HepG2 (cell line): Measurements from ENCODE around the gene SLC12A3. TPM values are rescaled to one million over a fixed set of nuclear protein-coding genes. Genes with fewer than 3 reads are reported as not detected.

ENCODE experiments used
- ATAC-seq: fragments of 200-7000 bp; cut with Tn5 transposase; 3 replicates; pipeline ENCODE4 v1.9.1; 2020; ENCODE audit warnings: mild to moderate bottlenecking, moderate library complexity
- BruUV-seq: library from RNA; stranded (reverse); fragments of 400-500 nt; replicated peaks from 2 replicates; lab custom pipeline; 2021; lab: Mats Ljungman, UMichigan
- CTCF ChIA-PET: fragments of 300-600 bp; formaldehyde crosslinking; extraction: SDS; loops from one replicate; lab custom pipeline; 2021; ENCODE audit warnings: low total read pairs, inconsistent platforms, low intra/inter-chr PET ratio; lab: Yijun Ruan, JAX
- POLR2A ChIA-PET: fragments of 350-600 bp; sonication (Branson Sonifier 250); formaldehyde crosslinking; loops from one replicate; lab custom pipeline; 2020; ENCODE audit warnings: antibody characterized with exemption, inconsistent platforms; lab: Yijun Ruan, JAX
- DNase-seq: peaks from one replicate; pipeline ENCODE4 v3.0.0-alpha.2; 2015; ENCODE audit warnings: low spot score
- FAIRE-seq: peaks from 3 replicates; lab custom pipeline; 2011; peaks lifted over from hg19 to GRCh38; lab: Jason Lieb, UNC
- H2AFZ ChIP-seq: one replicate; pipeline ENCODE4 v1.6.1; 2011; ENCODE audit warnings: low read length, inconsistent platforms
- H3K27ac ChIP-seq: fragments of 300-600 bp; 3 replicates; pipeline ENCODE4 v1.8.0; 2011; ENCODE audit warnings: mixed run types, mild to moderate bottlenecking, mixed read lengths, low read length, inconsistent platforms; ENCODE audit not compliant: insufficient read depth; ENCODE audit errors: extremely low read length
- H3K27me3 ChIP-seq, 2 experiments: fragments of 200-600 bp in 1 of 2; 2 replicates in 1 of 2; 3 replicates in 1 of 2; pipeline versions ENCODE4 v1.6.0 to v1.8.0; 2011; ENCODE audit warnings: low read length in 2 of 2, mild to moderate bottlenecking in 2 of 2, moderate library complexity in 2 of 2, inconsistent platforms in 1 of 2; ENCODE audit not compliant: insufficient read depth in 2 of 2, control insufficient read depth in 1 of 2
- H3K36me3 ChIP-seq, 2 experiments: fragments of 200-600 bp in 1 of 2; replicated peaks in 1 of 2; 2 replicates in 1 of 2; 3 replicates in 1 of 2; pipeline versions ENCODE4 v1.5.1 to v1.8.0; 2011; ENCODE audit warnings: low read length in 2 of 2, inconsistent platforms in 1 of 2; ENCODE audit not compliant: insufficient read depth in 2 of 2, control insufficient read depth in 1 of 2
- H3K4me1 ChIP-seq: 2 replicates; pipeline ENCODE4 v1.5.1; 2012; ENCODE audit warnings: low read length, inconsistent platforms; ENCODE audit not compliant: insufficient read depth
- H3K4me2 ChIP-seq: 2 replicates; pipeline ENCODE4 v1.6.0; 2011; ENCODE audit warnings: low read depth, low read length, inconsistent platforms
- H3K4me3 ChIP-seq, 3 experiments: fragments of 200-600 bp in 1 of 3; sonication (generic), shearing (Covaris generic) in 1 of 3; replicated peaks in 1 of 3; 2 replicates each; pipeline ENCODE4 v1.5.1; 2011 to 2016; ENCODE audit warnings: low read length in 3 of 3, inconsistent platforms in 2 of 3, low read depth in 2 of 3, mild to moderate bottlenecking in 2 of 3, control low read depth in 1 of 3, mixed read lengths in 1 of 3; ENCODE audit not compliant: insufficient read depth in 1 of 3
- H3K79me2 ChIP-seq: one replicate; pipeline ENCODE4 v1.6.1; 2011; ENCODE audit warnings: low read length, inconsistent platforms; ENCODE audit not compliant: insufficient read depth
- H3K9ac ChIP-seq: 2 replicates; pipeline ENCODE4 v1.6.0; 2011; ENCODE audit warnings: mild to moderate bottlenecking, low read depth, low read length, inconsistent platforms; ENCODE audit not compliant: insufficient read depth
- H3K9me3 ChIP-seq: 2 replicates; pipeline ENCODE4 v1.5.1; 2012; ENCODE audit warnings: mild to moderate bottlenecking, low read length
- H4K20me1 ChIP-seq: 2 replicates; pipeline ENCODE4 v1.6.0; 2011; ENCODE audit warnings: inconsistent platforms, mild to moderate bottlenecking, low read length, moderate library complexity; ENCODE audit not compliant: insufficient read depth
- ARID2 ChIP-seq: sonication (generic); formaldehyde crosslinking; IDR thresholded peaks from 2 replicates; pipeline ENCODE4 v1.8.1; 2022; ENCODE audit warnings: mild to moderate bottlenecking, missing genetic modification reagents, borderline replicate concordance
- ATRX ChIP-seq: sonication (generic); formaldehyde crosslinking; IDR thresholded peaks from 2 replicates; pipeline ENCODE4 v1.4.0; 2020; ENCODE audit warnings: missing genetic modification reagents, borderline replicate concordance
- CHD4 ChIP-seq: fragments of 200-600 bp; sonication (generic); IDR thresholded peaks from 2 replicates; pipeline ENCODE4 v1.7.0; 2017; ENCODE audit warnings: mild to moderate bottlenecking, low read length, borderline replicate concordance
- EEA1 ChIP-seq: sonication (generic); formaldehyde crosslinking; IDR thresholded peaks from 2 replicates; pipeline ENCODE4 v1.5.1; 2020; ENCODE audit warnings: mild to moderate bottlenecking, missing genetic modification reagents, borderline replicate concordance
- ETV6 ChIP-seq: sonication (generic); formaldehyde crosslinking; conservative IDR thresholded peaks from 2 replicates; pipeline ENCODE4 v1.4.0; 2020; ENCODE audit warnings: missing genetic modification reagents
- GATAD2A ChIP-seq: IDR thresholded peaks from 2 replicates; pipeline ENCODE4 v1.6.1; 2016
- GLMP ChIP-seq: sonication (generic); formaldehyde crosslinking; IDR thresholded peaks from 2 replicates; pipeline ENCODE4 v1.9.0; 2021; ENCODE audit warnings: missing genetic modification reagents, mild to moderate bottlenecking, borderline replicate concordance
- REL ChIP-seq: sonication (generic); formaldehyde crosslinking; conservative IDR thresholded peaks from 2 replicates; pipeline ENCODE4 v1.8.0; 2022; ENCODE audit warnings: mild to moderate bottlenecking, missing genetic modification reagents, moderate library complexity
- RNF219 ChIP-seq: sonication (generic); formaldehyde crosslinking; IDR thresholded peaks from 2 replicates; pipeline ENCODE4 v1.5.0; 2020; ENCODE audit warnings: mild to moderate bottlenecking, missing genetic modification reagents
- ZHX2 ChIP-seq, 2 experiments: sonication (generic) in 1 of 2; formaldehyde crosslinking in 1 of 2; IDR thresholded peaks; 2 replicates each; pipeline versions ENCODE4 v1.6.1 to v1.9.0; 2014 to 2022; ENCODE audit warnings: antibody characterized with exemption in 1 of 2, borderline replicate concordance in 1 of 2, inconsistent platforms in 1 of 2, low read depth in 1 of 2, missing genetic modification reagents in 1 of 2
- ZSCAN20 ChIP-seq: sonication (generic); formaldehyde crosslinking; IDR thresholded peaks from 2 replicates; pipeline ENCODE4 v1.4.0; 2020; ENCODE audit warnings: missing genetic modification reagents, mild to moderate bottlenecking, borderline replicate concordance
- WGBS: methylation state at CpG from one replicate; pipeline ENCODE4 v1.1.6; 2017; ENCODE audit warnings: low lambda C conversion rate; 5-methylcytosine and 5-hydroxymethylcytosine counted together
- in situ Hi-C: cut with HindIII; loops from 2 replicates; pipeline ENCODE4 v1.10.0; 2017; ENCODE audit warnings: low pct_unique_long_range_greater_than_20kb; ENCODE audit not compliant: extremely low pct_ligation_motif_present
- intact Hi-C: fragments of 100-400 bp; cut with micrococcal nuclease; formaldehyde crosslinking; loops from one replicate; pipeline ENCODE4 v1.10.0; 2022; ENCODE audit not compliant: unreplicated experiment
- polyA plus RNA-seq, 8 experiments: library from polyadenylated mRNA; depleted of rRNA in 3 of 8; stranded (reverse) in 7 of 8; unstranded in 1 of 8; fragments of >200 nt; fragmentation: Illumina TruSeq in 4 of 8; extraction: Trizol in 4 of 8; gene quantifications; 2 replicates each; pipeline versions ENCODE4 v1.2.1 to v1.2.3, GENCODE V29; 2011 to 2016; ENCODE audit warnings: low read depth in 4 of 8, missing spikeins in 1 of 8, mixed read lengths in 1 of 8; ENCODE audit not compliant: insufficient read depth in 1 of 8
- total RNA-seq, 5 experiments: library from RNA; depleted of rRNA; stranded (reverse); fragments of >200 nt; fragmentation: Illumina TruSeq; extraction: Trizol; gene quantifications; 2 replicates each; pipeline ENCODE4 v1.2.3, GENCODE V29; 2016; ENCODE audit warnings: low read depth in 1 of 5
- TF ChIP-seq, protein P1 (sequence below): sonication (generic); formaldehyde crosslinking; IDR thresholded peaks from 2 replicates; pipeline ENCODE4 v1.8.0; 2023; ENCODE audit warnings: mild to moderate bottlenecking, missing genetic modification reagents

The SLC12A3 gene
- total and polyA plus RNA-seq, 2 of the 13 experiments (the other 11 are each of a cell fraction or from before 2014, with no cell fraction given) = 6.2 TPM; not detected in 1

DNA sequence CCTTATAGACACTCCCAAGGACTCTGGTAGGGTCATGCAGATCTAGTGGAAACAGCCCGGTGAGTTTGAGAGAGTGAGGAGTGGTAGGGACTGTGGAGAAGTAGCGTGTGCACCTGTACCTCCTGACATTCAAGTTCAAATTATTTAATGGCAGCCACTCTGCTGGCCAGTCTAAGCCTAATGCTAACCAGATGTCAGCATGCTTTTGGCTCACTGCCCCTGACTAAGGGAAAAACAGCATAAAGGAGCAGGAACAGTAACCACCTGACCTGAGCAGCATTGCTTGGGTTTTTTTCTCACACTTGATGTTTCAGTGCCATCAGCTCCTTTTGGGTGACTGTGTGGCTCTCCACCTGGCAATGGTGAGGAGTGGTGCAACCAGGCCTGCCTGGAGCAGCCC lies 23.8 kb upstream of the SLC12A3 start:
- no peaks in the 10 kb centered on the region for H4K20me1 ChIP-seq
- no peaks in the 10 kb centered on the region for H3K27me3 ChIP-seq
- WGBS = 96% methylated on average over 2 of the region's 2 CpGs
- no peaks in the 10 kb centered on the region for H3K9me3 ChIP-seq
- DNase-seq (no peak), ATAC-seq (no peak), FAIRE-seq (no peak)
- no peak overlapping the region for H3K4me2 ChIP-seq
- intact Hi-C loops = no loop called here
- H3K4me3 ChIP-seq = no peak overlapping the region
- peaks cover 61% of the 10 kb centered on the region for H3K4me1 ChIP-seq
- CTCF ChIA-PET = no interaction called here
- H2AFZ ChIP-seq = no peak overlapping the region
- no TSS peak for BruUV-seq
- H3K36me3 ChIP-seq = peaks cover 11 to 51% of the 10 kb centered on the region in 2 experiments
- in situ Hi-C loops = no loop called here
- no peaks in the 10 kb centered on the region for H3K79me2 ChIP-seq
- H3K27ac ChIP-seq = no peak overlapping the region
- H3K9ac ChIP-seq = no peak overlapping the region
- POLR2A ChIA-PET = no interaction called here
- TF ChIP-seq ZHX2 (IDR thresholded peaks at IDR 0.05; ENCODE audit: low read depth) (no peak), ZHX2 (CRISPR knock-in tag; IDR thresholded peaks at IDR 0.05; ENCODE audit: borderline replicate concordance) (no peak), GATAD2A (CRISPR knock-in tag) (no peak), ETV6 (CRISPR knock-in tag) (no peak), GLMP (no peak), ATRX (CRISPR knock-in tag) (no peak), CHD4 (no peak), REL (CRISPR knock-in tag) (no peak), ZSCAN20 (CRISPR knock-in tag) (no peak), EEA1 (no peak), RNF219 (no peak), ARID2 (CRISPR knock-in tag) (no peak)
- TF ChIP-seq, protein P1, sequence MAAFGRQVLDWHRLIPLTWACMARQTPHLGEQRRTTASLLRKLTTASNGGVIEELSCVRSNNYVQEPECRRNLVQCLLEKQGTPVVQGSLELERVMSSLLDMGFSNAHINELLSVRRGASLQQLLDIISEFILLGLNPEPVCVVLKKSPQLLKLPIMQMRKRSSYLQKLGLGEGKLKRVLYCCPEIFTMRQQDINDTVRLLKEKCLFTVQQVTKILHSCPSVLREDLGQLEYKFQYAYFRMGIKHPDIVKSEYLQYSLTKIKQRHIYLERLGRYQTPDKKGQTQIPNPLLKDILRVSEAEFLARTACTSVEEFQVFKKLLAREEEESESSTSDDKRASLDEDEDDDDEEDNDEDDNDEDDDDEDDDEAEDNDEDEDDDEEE (CRISPR knock-in tag) = no peak
